Mesodermal cell (in vitro differentiated cells): Measurements from ENCODE around the gene POLR1C.

Experiments
- H3K27ac ChIP-seq: 2 replicates; pipeline ENCODE4 v1.7.0; 2013; ENCODE audit warnings: mild to moderate bottlenecking, low read depth, low read length, moderate library complexity; ENCODE audit not compliant: severe bottlenecking
- H3K36me3 ChIP-seq: 2 replicates; pipeline ENCODE4 v1.7.1; 2013; ENCODE audit warnings: mild to moderate bottlenecking, low read length, moderate library complexity; ENCODE audit not compliant: control insufficient read depth, insufficient read depth
- H3K4me1 ChIP-seq: one replicate; pipeline ENCODE4 v1.7.1; 2013; ENCODE audit warnings: mild to moderate bottlenecking, low read length; ENCODE audit not compliant: insufficient read depth, control insufficient read depth, poor library complexity, severe bottlenecking
- H3K4me3 ChIP-seq: 2 replicates; pipeline ENCODE4 v1.7.0; 2013; ENCODE audit warnings: low read length, control low read depth, mild to moderate bottlenecking; ENCODE audit not compliant: insufficient read depth, poor library complexity, severe bottlenecking; ENCODE audit errors: extremely low read depth
- H3K9me3 ChIP-seq: 2 replicates; pipeline ENCODE4 v1.7.1; 2013; ENCODE audit warnings: mild to moderate bottlenecking, low read length, moderate library complexity; ENCODE audit not compliant: control insufficient read depth
- WGBS, 2 experiments: methylation state at CpG; one replicate each; pipeline ENCODE4 v1.1.5; 2013; ENCODE audit warnings: missing lambda C conversion rate in 2 of 2; ENCODE audit not compliant: insufficient coverage in 2 of 2; 5-methylcytosine and 5-hydroxymethylcytosine counted together

Gene POLR1C

DNA sequence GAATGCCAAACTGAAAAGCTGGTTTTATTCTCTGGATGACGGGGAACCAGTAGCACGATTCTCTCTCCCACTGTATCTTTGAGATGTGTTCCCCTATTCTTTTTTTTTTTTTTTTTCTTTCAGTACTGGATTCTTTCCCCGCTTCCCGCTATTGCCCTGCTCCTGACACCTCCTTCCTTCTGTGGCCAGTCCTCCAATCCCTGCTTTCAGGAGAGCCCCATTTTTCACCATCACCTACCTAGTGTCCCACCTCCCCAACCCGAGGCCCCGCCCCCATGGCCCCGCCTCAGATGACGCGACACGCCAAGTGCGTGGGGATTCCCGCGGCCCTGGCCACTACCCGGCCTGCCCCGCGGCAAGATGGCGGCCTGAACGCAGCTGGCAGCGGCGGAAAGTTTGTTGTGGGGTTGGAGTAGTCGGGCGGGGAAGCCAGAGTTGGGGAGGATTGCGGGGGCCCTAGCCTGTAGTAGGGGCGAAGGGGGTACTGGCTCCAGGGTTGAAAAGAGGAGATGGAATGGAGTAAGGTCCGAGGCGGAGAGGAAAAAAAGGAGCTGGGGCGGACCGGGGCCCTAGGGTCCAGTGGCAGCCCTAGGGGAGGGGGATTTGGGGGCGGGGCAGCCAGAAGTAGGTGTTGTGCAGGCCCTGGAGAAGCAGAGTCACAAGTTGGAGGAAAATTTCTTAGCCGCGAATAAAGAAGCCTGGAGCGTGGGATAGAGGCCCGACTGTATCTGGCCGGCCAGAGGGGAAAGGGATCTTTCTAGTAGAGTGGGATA is 39.5 kb upstream of the POLR1C start, which contains the start of gene TJAP1:
TSS of gene TJAP1 (plus strand) at position 336 of the 773 bp plus-strand sequence. CDS start 21,432 bp downstream, outside the sequence.
- Histone ChIP-seq H3K4me3 (peak within 1 kb of the TSS; percentile 62), H3K27ac (peak within 1 kb of the TSS; percentile 76), H3K36me3 (peaks cover 8% of the 10 kb centered on the region), H3K9me3 (no peaks in the 10 kb centered on the region), H3K4me1 (peaks cover 12% of the 10 kb centered on the region)
- 6 to 7% methylated on average over 19 to 21 of the region's 34 CpGs for WGBS, 2 experiments

DNA sequence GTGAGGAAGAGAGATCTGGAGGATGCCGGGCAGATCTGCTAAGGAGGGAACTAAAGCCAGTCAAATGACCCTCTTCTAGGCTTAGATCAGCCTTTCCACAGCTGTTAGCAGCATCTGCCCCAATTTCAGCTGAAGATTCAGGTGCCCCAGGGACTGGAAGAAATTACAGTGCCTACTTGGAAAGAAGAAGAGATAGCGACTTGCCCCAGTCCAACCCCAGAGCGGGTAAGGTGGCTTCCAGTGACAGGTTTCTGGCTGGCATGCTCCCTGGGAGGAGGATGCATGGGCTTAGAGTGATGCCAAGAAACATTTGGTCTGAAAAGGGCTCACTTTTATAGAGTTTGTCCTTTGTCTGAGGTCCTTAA is 38.9 kb upstream of the POLR1C start:
- 66 to 71% methylated on average over 2 of the region's 3 CpGs for WGBS, 2 experiments

DNA sequence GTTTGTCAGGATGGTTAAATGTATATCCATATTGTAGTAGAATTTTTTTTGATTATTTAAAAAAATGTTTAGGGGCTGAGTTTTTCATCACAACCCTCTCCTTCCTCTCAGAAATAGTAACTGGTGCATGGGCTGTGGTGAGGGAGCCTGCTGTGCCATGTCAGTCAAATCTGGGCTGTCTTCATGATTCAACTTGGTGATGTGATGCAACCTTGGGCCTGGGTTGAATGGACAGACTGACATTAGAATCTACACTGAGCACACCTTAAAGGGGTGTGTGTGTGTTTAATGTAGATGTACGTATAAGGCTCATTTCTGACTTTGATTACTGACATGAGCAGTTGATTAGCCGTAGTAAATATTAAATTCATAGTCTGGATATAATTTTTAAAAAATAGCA is 35.8 kb upstream of the POLR1C start:
- no peaks in the 10 kb centered on the region for H3K9me3 ChIP-seq
- H3K4me3 ChIP-seq = no peak overlapping the region
- H3K4me1 ChIP-seq = peaks cover 12% of the 10 kb centered on the region
- no peak overlapping the region for H3K27ac ChIP-seq
- peaks cover 16% of the 10 kb centered on the region for H3K36me3 ChIP-seq
- no CpG with 5 or more reads among the region's 2 CpGs for WGBS, 2 experiments

More for the DNA sequence above, 38.9 kb upstream of the POLR1C start:
- H3K36me3 ChIP-seq = peaks cover 8% of the 10 kb centered on the region
- peak overlapping the region; percentile 62 for H3K4me3 ChIP-seq
- H3K9me3 ChIP-seq = no peaks in the 10 kb centered on the region
- H3K27ac ChIP-seq = peak overlapping the region; percentile 76
- H3K4me1 ChIP-seq = peaks cover 12% of the 10 kb centered on the region

DNA sequence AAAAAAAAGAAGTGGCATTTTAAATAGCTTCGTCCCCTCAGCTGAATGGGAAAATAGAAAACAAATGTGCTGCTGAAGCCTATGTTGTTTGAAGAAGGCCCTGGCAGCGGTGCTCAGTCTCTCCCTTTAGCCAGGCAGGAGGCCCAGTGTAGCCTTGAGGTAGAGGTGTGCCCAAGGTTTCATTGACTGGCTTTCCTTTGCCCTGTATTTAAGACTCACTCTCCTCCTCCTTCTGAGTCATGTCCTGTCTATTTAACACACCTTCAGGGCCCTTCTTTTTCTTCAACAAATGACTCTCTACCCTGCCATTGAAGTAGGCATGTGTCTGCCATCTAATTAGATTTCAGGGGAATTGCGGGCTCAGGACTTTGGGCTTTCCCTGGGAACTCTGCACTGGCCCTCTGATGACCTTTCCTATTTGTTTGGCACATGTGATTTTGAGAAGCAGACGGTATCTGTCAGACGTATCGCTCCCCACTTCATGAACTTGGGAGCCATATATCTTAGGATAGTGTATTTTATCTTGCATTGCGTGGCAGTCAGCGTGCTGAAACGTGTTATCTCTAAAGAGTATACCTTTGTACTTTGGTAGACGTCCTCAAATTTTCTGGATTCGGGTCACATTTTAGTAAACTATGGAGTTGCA is 35.2 kb upstream of the POLR1C start:
- 93 to 99% methylated on average over 8 to 11 of the region's 11 CpGs for WGBS, 2 experiments
- H3K4me1 ChIP-seq = peaks cover 12% of the 10 kb centered on the region
- H3K9me3 ChIP-seq = no peaks in the 10 kb centered on the region
- H3K27ac ChIP-seq = no peak overlapping the region
- H3K4me3 ChIP-seq = no peak overlapping the region
- peaks cover 20% of the 10 kb centered on the region for H3K36me3 ChIP-seq

DNA sequence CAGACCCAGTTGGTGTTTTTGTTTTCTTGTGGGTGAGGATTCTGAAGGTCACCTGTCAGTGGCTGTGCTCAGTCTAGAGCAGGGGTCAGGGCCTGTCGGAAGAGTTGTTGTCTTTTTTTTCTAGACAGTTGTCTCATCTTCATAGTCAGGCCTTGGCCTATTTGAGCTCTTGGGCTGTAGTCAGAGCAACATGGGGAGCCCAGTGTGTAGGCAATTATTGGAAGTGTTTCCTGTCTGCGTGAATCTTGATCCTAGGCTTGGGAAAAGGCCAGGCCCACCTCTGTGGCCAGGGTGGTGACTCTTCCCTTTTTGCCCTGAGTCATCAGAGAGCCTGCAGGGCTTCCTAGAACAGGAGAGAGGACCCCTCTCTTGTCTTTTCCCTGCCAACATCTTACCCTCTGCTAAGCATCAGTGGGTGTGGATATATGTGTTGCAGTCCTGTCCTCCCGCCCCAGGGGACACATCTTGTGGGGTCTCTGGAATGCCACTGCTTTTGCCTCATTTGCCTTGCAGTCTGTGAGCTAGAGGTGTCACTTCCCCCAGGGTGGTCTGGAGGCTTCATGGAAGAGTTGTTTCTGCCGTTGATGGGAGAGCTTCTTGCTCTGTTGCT is 28.1 kb upstream of the POLR1C start:
- Histone ChIP-seq H3K27ac (no peak overlapping the region), H3K36me3 (peaks cover 24% of the 10 kb centered on the region), H3K4me3 (no peak overlapping the region), H3K9me3 (no peaks in the 10 kb centered on the region), H3K4me1 (peaks cover 17% of the 10 kb centered on the region)
- 89 to 100% methylated on average over 3 of the region's 4 CpGs for WGBS, 2 experiments

DNA sequence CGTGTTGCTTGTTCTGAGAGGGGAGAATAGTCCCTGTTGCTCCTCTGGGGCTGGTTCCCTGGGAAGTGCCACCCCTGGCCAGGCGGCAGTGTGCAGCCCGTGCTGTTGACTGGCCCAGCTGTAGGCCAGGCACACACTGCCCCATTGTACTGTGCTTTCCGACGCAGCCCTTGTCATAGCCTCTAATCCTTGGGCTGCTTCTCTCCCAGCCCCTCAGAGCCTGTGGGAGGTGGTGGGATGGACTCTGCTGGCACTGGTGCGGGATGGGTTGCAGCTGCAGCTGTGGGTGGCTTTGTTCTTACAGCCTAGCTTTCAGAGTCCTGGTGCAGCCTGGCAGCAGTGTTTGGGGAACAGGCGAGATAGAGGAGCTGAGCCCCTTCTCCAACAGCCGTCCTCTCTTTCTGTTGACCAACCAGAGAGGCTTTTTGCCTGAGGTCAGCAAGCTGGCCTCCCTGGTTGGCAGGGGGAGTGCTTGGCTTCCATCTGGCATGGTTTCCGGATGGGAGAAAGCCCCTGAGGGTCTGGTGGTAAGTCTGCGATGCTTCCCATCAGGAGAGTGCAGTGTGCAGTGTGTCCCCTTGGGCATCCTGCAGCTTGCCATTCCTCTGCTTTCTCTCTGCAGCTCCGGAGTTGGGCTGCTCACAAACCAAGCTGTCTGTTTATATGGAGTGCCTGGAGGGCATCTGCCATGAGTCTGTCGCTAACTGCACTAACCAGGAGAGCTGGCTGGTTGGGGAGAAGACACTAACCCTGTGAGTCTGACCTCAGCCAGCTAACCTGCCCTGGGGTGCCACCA is 27.4 kb upstream of the POLR1C start:
- Histone ChIP-seq H3K27ac (no peak overlapping the region), H3K4me3 (no peak overlapping the region), H3K4me1 (peaks cover 24% of the 10 kb centered on the region), H3K9me3 (no peaks in the 10 kb centered on the region), H3K36me3 (peaks cover 24% of the 10 kb centered on the region)
- 89 to 92% methylated on average over 9 to 10 of the region's 12 CpGs for WGBS, 2 experiments

DNA sequence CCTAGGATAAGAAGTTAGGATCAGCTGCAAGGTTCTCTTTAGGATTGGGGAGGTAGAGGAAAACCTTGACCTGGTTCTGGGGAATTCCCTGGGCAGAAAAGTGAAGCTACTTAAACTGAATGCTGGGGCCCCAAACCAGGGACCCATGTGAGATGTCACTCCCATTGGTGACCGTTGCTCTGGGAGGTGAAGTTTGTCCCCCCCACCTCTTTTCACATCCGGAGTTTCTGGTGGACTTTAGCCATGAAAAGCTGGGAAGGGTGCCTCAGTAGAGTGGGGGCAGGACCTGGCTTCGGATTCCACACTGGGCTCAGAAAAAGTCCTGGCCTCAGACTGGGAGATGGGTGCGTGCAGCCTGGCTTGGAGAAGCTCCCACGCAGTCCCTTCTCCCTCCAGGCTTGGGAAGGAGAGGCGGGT is 26.4 kb upstream of the POLR1C start:
- H3K36me3 ChIP-seq = peaks cover 19% of the 10 kb centered on the region
- H3K4me1 ChIP-seq = peaks cover 35% of the 10 kb centered on the region
- no peak overlapping the region for H3K4me3 ChIP-seq
- H3K9me3 ChIP-seq = no peaks in the 10 kb centered on the region
- H3K27ac ChIP-seq = no peak overlapping the region
- 89 to 100% methylated on average over 4 to 5 of the region's 6 CpGs for WGBS, 2 experiments

DNA sequence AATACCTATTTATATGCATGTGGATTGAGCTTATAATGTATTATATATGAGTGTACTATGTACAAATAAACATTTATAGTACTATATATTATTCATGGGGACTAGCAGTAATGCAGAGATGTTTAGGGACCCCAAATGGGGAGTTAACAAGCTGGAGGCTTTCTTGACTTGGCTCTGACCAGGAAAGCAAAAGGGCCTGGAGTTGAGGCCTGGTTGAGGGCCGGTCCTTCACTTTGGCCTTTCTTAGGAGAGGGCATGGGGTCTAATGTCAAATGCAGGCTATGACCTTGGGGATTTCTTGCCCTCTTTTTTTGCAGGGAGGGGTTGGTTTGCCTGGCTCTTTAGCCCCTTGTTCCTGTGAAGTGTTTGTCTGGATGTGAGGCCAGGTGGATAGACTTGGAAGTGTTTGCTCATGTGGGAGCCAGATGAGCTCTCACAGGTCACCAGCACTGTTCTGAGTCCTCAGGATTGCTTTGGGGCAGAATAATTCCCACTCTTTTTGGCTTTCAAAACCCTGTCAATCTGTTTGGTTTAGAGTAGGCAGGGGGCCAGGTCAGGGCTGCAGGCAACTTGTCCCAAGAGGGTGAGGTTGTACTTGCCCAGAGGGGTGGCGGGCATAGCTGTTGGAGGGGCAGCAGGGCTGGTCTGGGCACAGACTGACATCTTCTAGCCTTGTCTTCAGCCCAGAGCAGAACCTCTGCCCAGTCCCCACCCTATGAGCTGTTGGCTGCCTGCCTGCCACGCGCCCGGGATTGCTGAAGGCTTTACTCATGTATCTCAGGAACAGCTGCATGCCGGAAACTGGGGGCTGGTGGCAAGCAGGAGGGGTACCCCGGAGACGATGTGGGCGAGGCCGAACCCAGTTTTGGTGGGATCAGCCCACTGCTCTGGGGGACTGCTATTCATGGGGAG is 24.9 kb upstream of the POLR1C start:
- Histone ChIP-seq H3K4me1 (peaks cover 50% of the 10 kb centered on the region), H3K36me3 (peaks cover 10% of the 10 kb centered on the region), H3K9me3 (no peaks in the 10 kb centered on the region), H3K27ac (no peak overlapping the region), H3K4me3 (no peak overlapping the region)
- whole genome bisulfite sequencing, 2 experiments = 82 to 97% methylated on average over 10 of the region's 10 CpGs

DNA sequence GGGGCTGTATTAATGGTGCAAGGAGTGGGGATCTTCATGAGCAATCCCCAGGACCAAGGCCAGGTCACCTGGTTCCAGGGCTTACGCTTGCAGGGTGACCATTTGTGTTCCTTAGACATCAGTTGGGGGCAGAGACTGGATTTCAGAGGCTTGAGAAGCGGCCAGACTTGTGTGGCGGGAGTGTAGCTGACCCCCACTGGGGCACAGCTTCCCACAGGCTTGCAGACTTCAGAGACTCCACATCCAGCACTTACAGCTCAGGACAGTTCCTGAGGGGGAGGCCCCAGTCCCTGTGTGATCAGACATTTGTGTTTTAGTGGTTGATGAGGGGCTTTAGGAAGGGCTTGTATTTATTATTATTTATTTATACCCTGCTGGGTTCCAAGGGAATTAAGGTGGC is 24.2 kb upstream of the POLR1C start:
- no peak overlapping the region for H3K27ac ChIP-seq

More for the DNA sequence above, 24.2 kb upstream of the POLR1C start:
- H3K9me3 ChIP-seq = no peaks in the 10 kb centered on the region
- peaks cover 12% of the 10 kb centered on the region for H3K36me3 ChIP-seq
- 80 to 100% methylated on average over 3 of the region's 3 CpGs for WGBS, 2 experiments
- peaks cover 54% of the 10 kb centered on the region for H3K4me1 ChIP-seq
- no peak overlapping the region for H3K4me3 ChIP-seq
